M059J (cell line): ENCODE measurements around the gene PERM1. TPM values are rescaled to one million over a fixed set of nuclear protein-coding genes. Genes with fewer than 3 reads are reported as not detected.
"Not testable (repeated sequence)": the region's sequence is repeated elsewhere in the genome, so short reads cannot be mapped to it uniquely, and the experiment has no call there.

Experiments
- DNase-seq: peaks from one replicate; pipeline ENCODE4 v3.0.0-alpha.2; 2012; ENCODE audit warnings: low read depth
- total RNA-seq: library from RNA; depleted of rRNA; stranded (reverse); fragments of >200 nt; shearing (Covaris generic); gene quantifications from 2 replicates; pipeline ENCODE4 v1.2.3, GENCODE V29; 2014

The PERM1 gene
- total RNA-seq, 1 experiment from 2014 or later = 0.37 TPM

DNA sequence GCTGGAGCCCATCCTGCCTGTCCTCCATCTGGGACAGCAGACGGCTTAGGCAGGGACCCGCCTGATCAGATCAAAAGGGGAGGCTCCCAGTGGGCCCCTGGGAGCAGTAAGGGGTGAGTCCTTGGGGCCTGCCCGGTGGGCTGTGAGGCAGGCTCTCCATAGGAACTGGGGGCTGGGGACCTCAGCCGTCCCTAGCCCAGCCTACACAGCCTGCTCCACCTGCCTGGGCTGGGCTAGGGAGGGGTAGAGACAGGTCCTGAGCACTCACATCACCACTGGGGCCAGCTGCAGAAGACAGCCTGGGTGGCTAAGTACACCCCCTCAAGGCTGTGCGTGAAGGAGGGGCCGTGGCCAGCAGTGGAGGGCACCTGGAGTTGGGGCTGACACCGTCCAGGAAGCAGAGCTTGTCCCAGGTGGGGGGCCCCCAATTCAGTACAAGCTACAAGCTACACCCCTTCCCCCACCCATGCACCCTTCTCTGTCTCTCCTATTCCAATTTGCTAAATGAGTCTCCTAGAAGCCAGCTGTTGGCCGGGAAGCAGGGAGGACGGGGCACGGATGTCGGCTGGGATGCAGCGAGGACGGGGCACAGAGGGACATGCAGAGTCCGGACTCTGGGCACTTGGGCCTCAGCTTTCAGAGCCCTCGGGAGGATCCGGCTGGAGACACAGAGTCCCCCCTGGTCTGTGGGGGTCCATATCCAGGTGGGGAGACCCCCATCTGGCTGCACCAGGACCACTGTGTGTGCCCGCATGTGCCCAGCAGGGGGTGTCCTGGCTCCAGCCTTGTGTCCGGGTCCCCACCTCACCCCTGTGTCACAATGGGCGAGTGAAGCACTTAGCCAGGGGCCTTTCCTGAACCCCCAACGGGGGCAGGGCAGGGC is 33.1 kb upstream of the PERM1 start:
- DNase-seq = peak; percentile 55

DNA sequence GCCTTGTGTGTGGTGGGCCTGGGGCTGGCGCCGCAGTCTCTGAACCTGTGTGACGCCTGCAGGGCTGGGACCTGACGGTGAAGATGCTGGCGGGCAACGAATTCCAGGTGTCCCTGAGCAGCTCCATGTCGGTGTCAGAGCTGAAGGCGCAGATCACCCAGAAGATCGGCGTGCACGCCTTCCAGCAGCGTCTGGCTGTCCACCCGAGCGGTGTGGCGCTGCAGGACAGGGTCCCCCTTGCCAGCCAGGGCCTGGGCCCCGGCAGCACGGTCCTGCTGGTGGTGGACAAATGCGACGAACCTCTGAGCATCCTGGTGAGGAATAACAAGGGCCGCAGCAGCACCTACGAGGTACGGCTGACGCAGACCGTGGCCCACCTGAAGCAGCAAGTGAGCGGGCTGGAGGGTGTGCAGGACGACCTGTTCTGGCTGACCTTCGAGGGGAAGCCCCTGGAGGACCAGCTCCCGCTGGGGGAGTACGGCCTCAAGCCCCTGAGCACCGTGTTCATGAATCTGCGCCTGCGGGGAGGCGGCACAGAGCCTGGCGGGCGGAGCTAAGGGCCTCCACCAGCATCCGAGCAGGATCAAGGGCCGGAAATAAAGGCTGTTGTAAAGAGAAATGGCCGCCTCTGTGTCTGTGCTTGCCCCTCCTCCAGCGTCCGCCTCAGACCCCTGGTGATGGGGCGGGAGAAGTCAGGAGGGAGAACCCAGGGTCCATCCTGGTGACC is 32.2 kb upstream of the PERM1 start:
- DNase-seq = no peak

DNA sequence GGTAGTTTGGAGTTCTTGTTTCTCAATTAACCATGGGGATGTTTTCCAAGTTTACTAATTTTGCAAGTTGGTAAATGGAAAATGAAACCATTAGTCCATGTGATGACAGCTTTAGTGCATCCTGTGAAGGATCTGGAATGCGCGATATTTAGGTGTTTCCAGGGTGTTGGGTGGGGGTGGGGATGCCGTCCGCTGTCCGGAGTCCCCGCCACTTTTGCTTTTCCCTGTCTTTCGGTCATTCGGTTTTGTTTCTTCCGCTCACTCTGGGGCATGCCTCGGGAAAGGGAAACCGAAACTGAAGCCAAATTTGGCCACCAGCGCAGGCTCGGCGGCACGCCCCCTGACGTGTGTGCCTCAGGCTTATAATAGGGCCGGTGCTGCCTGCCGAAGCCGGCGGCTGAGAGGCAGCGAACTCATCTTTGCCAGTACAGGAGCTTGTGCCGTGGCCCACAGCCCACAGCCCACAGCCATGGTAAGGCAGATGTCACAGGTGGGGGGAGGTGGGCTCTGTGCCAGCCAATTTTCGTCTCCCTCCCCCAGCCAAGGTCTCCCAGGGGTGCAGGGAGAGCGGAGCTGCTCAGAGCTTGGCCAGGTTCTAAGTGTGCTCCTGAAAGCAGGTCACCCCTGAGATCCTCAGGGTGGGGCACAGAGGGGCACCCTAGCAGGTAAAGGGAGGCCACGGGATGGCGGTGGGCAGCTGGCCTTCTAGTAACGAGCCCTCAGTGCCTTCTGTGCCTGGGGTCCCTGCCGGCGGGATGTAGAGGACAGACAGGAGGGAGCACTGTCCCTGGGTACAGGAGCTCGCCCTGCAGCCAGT is 31.4 kb upstream of the PERM1 start, which contains the start of gene ISG15:
Gene ISG15 (plus strand): TSS at position 393 of the 817 bp plus-strand sequence. CDS start 77 bp downstream, at position 470.
- peak; percentile 97 for DNase-seq

DNA sequence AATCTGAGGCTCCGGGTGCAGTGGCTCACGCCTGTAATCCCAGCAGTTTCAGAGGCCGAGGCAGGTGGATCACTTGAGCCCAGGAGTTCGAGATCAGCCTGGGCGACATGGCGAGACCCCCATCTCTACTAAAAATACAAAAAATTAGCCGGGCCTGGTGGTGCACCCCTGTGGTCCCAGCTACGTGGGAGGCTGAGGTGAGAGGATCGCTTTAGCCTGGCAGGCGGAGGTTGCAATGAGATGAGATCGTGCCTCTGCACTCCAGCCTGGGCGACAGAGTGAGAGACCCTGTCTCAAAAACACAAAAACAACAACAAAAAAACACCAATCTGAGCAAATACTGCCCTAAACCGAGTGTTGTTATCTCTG is 30.8 kb upstream of the PERM1 start:
- not testable (repeated sequence) for DNase-seq

GRCh38 chr1:1011396-1011949 is 29.6 kb upstream of the PERM1 start:
- no peak for DNase-seq

DNA sequence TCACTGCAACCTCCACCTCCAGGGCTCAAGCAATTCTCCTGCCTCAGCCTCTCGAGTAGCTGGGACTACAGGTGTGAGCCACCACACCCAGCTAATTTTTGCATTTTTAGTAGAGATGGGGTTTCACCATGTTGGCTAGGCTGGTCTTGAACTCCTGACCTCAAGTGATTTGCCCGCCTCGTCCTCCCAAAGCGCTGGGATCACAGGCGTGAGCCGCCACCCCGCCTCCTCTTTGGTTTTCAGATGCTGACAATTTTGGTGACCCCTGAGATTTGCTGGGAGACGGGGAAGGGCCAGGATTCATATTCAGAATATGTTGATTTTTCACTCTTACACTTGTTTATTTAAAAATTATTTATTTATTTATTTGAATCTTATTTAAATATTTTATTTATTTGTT is 28.2 kb upstream of the PERM1 start:
- DNase-seq = not testable (repeated sequence)

GRCh38 chr1:1006305-1007159 is 24.6 kb upstream of the PERM1 start:
- no peak for DNase-seq

- DNase-seq = no peak
Observed at GRCh38 chr1:1005774-1006304, 23.9 kb upstream of the PERM1 start.

- peak; percentile 85 for DNase-seq
Observed at GRCh38 chr1:1004780-1005697, 23.1 kb upstream of the PERM1 start.

GRCh38 chr1:1004420-1004779 is 22.5 kb upstream of the PERM1 start:
- DNase-seq = no peak

DNA sequence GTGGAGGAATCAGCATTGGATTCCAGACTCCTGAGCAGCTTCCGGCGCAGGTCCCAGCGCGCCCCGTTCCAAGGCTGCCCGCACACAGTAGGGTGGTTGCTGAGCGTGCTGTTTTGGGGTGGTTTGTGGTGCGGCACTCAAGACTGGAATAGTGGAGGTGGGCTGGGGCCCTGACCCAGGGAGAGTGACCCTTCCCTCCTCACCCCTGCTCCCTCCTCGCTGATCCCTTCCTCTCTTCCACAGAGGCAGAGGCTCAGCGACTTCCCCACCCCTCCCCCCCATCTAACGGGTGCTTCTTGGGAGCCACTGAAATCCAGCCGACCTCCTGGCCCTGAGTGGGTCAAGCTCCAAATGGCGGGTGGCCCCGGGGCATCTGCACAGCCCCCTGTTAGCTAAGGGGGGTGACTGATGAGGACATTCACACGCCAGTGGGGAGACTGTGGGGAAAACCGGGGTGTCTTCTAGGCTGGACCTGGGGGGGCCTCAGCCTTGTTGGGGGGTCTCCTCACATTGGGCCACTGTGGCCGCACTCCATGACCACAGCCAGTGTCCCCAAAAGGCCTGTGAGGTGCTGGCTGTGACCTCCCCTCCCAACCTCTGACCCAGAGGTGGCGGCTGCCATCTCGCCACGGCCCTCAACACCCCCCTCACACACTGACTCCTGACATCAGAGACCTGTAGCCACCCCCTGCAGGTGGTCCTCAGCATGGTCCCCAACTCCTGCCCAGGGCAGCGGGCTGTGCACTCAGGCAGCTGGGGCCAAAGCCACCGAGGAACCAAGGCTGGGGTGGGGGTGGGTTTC is 21.9 kb upstream of the PERM1 start:
- no peak for DNase-seq

- peak; percentile 50 for DNase-seq
Observed at GRCh38 chr1:1001057-1001783, 19.3 kb upstream of the PERM1 start.

DNA sequence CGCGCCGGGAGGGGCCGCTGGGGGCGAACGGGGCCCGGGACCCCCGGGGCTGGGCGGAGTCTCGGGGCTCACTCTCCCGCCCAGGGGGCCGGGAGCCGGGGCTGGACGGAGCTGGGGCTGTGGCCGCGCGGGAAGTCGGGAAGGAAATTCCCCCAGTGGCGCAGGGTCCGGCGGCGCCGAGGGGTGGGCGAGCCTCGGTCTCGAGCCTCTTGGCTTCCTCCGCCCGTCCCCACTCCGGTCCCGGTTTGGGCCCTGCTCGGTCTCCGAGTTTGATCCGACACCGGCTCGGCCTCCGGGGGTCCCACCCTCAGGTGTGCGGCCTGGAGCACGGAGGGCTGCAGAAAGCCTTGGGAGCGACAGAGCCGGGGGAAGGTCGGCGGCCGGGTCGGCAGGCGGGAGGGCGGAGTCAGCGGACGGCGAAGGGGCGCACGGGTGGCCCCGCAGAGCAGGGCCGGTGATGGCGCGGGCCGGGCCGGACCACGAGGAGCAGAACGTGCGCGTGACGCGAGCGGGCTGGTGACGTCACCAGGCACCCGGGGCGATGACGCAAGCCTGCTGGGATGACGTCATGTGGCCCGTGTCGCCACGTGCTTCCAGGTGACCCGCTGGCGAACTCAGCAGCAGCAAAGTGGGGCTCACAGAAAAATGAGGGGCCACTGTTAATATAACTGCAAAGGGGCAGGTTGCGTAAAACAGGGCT is 18.6 kb upstream of the PERM1 start:
- DNase-seq = peak; percentile 84

DNA sequence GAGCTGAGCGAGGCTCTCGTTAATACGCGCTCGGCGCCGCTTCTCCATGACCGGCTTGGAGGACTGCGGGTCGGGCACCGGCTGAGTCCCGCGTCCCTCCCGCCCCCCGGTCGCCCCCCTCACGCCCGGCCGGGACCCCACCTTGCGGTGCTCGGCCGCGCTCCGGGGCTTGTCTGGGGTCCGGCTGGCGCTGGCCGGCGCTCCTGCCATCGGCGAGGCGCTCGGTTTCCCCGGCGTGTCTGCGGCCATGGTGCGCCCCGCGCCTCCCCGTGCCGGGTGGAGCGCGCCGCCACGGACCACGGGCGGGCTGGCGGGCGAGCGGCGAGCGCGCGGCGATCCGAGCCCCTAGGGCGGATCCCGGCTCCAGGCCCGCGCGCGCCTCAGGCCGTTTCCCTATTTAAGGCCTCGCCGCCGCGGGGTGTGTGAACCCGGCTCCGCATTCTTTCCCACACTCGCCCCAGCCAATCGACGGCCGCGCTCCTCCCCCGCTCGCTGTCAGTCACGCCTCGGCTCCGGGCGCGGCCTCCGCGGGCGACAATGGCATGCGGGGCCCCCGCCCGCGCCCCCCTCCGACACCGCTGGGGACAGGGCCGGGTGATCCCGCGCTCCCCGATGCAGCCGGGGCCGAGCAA is 17.9 kb upstream of the PERM1 start, which contains the start of gene HES4:
Gene HES4 (minus strand): TSS at position 373 of the 632 bp plus-strand sequence. CDS start 124 bp downstream, at position 249.
- peak; percentile 90 for DNase-seq

GRCh38 chr1:998995-999724 is 17.3 kb upstream of the PERM1 start:
- DNase-seq = peak; percentile 52

DNA sequence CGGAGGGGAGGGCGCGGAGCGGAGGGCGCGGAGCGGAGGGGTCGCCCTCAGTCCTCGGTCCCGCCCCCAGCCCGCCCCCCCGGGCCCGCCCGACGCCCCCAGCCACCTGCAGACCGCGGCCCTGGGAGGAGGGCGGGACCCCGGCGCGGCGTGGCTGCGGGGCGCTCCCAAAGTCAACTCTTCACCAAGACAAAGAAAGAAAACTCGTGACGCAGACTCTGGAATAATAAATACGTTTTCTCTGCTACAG is 16.8 kb upstream of the PERM1 start:
- no peak for DNase-seq
